ENCODE measurements around the gene LYAR. TPM values are rescaled to one million over a fixed set of nuclear protein-coding genes. Genes with fewer than 3 reads are reported as not detected.

Gene LYAR
- total and polyA plus RNA-seq, 10 of the 15 experiments (the other 5 are each of a cell fraction or from before 2014, with no cell fraction given) = 18.3 to 85.4 (median 40.1) TPM

GRCh38 chr4:4328840-4329239 is 38.9 kb upstream of the LYAR start:
- Histone ChIP-seq H3K27me3 (replicated peaks in 1 of 2; ENCODE audit: control insufficient read depth in 2 of 2, insufficient read depth in 2 of 2, low read length in 1 of 2) (no peaks in the 10 kb centered on the region), H3K4me3 (no peak overlapping the region), H3K9ac (ENCODE audit: control insufficient read depth, insufficient read depth, low read length) (no peak overlapping the region), H3K27ac (ENCODE audit: control insufficient read depth, insufficient read depth) (no peak overlapping the region), H4K20me1 (ENCODE audit: control insufficient read depth, insufficient read depth) (no peaks in the 10 kb centered on the region), H2AFZ (ENCODE audit: control insufficient read depth, low read depth, low read length) (no peak overlapping the region), H3K4me1 (ENCODE audit: control insufficient read depth, insufficient read depth, low read length) (peaks cover 3% of the 10 kb centered on the region; the same call in 1 of the 2 replicates), H3K9me3 (replicated peaks; ENCODE audit: control insufficient read depth, insufficient read depth, low read length) (no peaks in the 10 kb centered on the region), H3K79me2 (ENCODE audit: control insufficient read depth, insufficient read depth, low read length) (no peaks in the 10 kb centered on the region), H3K36me3 (ENCODE audit: control insufficient read depth in 2 of 2, insufficient read depth in 2 of 2, low read length in 1 of 2) (no peaks in the 10 kb centered on the region), H3K4me2 (ENCODE audit: control insufficient read depth, insufficient read depth) (no peak overlapping the region)
- DNase-seq (ENCODE audit: low read depth, low spot score) = no peak
- WGBS (ENCODE audit: insufficient coverage, insufficient replicate concordance, low lambda C conversion rate, missing lambda C conversion rate) = 72% methylated on average over 4 of the region's 4 CpGs
- in situ Hi-C loops (cut with MboI) (loop anchor here (25.0 kb wide), 1 partner anchor 342 kb away; no protein-coding TSS in a partner anchor), intact Hi-C loops (cut with micrococcal nuclease; ENCODE audit: unreplicated experiment) (no loop called here)
- ChIA-PET SMC1A (ENCODE audit: uncharacterized antibody, unreplicated experiment) (no interaction called here), POLR2A (no interaction called here), CTCF (interaction anchor here (1.2 kb wide), 1 partner anchor 128 kb away, joined by 4 read pairs; no protein-coding TSS in a partner anchor), RAD21 (ENCODE audit: unreplicated experiment) (no interaction called here)
- no peak for ATAC-seq
- no TSS peak for BruUV-seq (replicated peaks)
- TF ChIP-seq, protein P1, sequence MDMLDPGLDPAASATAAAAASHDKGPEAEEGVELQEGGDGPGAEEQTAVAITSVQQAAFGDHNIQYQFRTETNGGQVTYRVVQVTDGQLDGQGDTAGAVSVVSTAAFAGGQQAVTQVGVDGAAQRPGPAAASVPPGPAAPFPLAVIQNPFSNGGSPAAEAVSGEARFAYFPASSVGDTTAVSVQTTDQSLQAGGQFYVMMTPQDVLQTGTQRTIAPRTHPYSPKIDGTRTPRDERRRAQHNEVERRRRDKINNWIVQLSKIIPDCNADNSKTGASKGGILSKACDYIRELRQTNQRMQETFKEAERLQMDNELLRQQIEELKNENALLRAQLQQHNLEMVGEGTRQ (IDR thresholded peaks at IDR 0.05; ENCODE audit: borderline replicate concordance, low read depth, low read length) = no peak
- no peak for TF ChIP-seq TARDBP (IDR thresholded peaks at IDR 0.05; ENCODE audit: borderline replicate concordance)
- no peak for TF ChIP-seq NFXL1 (IDR thresholded peaks at IDR 0.05; ENCODE audit: borderline replicate concordance)
- TF ChIP-seq SREBF1 (IDR thresholded peaks at IDR 0.05; ENCODE audit: low read length) = no peak
- TF ChIP-seq CHD1 (IDR thresholded peaks at IDR 0.05; ENCODE audit: low read depth, low read length) = no peak
- TF ChIP-seq, protein P2, sequence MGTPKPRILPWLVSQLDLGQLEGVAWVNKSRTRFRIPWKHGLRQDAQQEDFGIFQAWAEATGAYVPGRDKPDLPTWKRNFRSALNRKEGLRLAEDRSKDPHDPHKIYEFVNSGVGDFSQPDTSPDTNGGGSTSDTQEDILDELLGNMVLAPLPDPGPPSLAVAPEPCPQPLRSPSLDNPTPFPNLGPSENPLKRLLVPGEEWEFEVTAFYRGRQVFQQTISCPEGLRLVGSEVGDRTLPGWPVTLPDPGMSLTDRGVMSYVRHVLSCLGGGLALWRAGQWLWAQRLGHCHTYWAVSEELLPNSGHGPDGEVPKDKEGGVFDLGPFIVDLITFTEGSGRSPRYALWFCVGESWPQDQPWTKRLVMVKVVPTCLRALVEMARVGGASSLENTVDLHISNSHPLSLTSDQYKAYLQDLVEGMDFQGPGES (IDR thresholded peaks at IDR 0.05) = no peak
- no peak for TF ChIP-seq PAX8 (IDR thresholded peaks at IDR 0.05)
- TF ChIP-seq CBX3 (IDR thresholded peaks at IDR 0.05; ENCODE audit: borderline replicate concordance, low read depth) = no peak
- no peak for TF ChIP-seq POU2F2 (IDR thresholded peaks at IDR 0.05; ENCODE audit: borderline replicate concordance, low read depth, low read length)
- no peak for TF ChIP-seq RAD51 (IDR thresholded peaks at IDR 0.05)
- TF ChIP-seq IKZF2 (IDR thresholded peaks at IDR 0.05) = no peak
- no peak for TF ChIP-seq NFIC (IDR thresholded peaks at IDR 0.05; ENCODE audit: low read depth, low read length)
- TF ChIP-seq SMAD1 (IDR thresholded peaks at IDR 0.05; ENCODE audit: low read depth, partially characterized antibody) = no peak
- no peak for TF ChIP-seq EED (IDR thresholded peaks at IDR 0.05; ENCODE audit: low read depth)
- TF ChIP-seq CUX1 (IDR thresholded peaks at IDR 0.05; ENCODE audit: insufficient replicate concordance, low read depth, low read length) = no peak
- TF ChIP-seq FOXK2 (IDR thresholded peaks at IDR 0.05) = no peak
- TF ChIP-seq SP1 (IDR thresholded peaks at IDR 0.05; ENCODE audit: low read depth, low read length) = no peak
- TF ChIP-seq ETV6 (conservative IDR thresholded peaks at IDR 0.05 in 1 of 2, IDR thresholded peaks at IDR 0.05 in 1 of 2; ENCODE audit: borderline replicate concordance in 1 of 2, low read depth in 1 of 2) = no peak
- no peak for TF ChIP-seq SIX5 (IDR thresholded peaks at IDR 0.05; ENCODE audit: low read depth, low read length, severe bottlenecking)
- no peak for TF ChIP-seq MEF2B (IDR thresholded peaks at IDR 0.05; ENCODE audit: partially characterized antibody, poor library complexity, severe bottlenecking)
- FAIRE-seq = no peak
